HL-60/S4 treated with retinoic acid at 250 ng/mL for 4 days and 3 days (cell line): ENCODE measurements around the gene DEGS2.

Experiments
- in situ Hi-C: fragments of 300-500 bp; cut with MboI; formaldehyde crosslinking; loops from 2 replicates; pipeline ENCODE4 v1.7.0; 2022; ENCODE audit warnings: low sequenced_read_pairs

Gene DEGS2

GRCh38 chr14:100115726-100116125 is 43.7 kb downstream of the DEGS2 start:
- in situ Hi-C loops, result no loop called here

- in situ Hi-C loops, result no loop called here
These were observed 44.2 kb downstream of the DEGS2 start for GRCh38 chr14:100115236-100115635.

- in situ Hi-C loops, result no loop called here
These were observed 45.2 kb downstream of the DEGS2 start for GRCh38 chr14:100114109-100114765.

- in situ Hi-C loops, result no loop called here
These were observed 47.3 kb downstream of the DEGS2 start for GRCh38 chr14:100111931-100112704.

- in situ Hi-C loops, result no loop called here
These were observed 48.6 kb downstream of the DEGS2 start for GRCh38 chr14:100110816-100111215.

- in situ Hi-C loops, result no loop called here
These were observed 49.9 kb downstream of the DEGS2 start for GRCh38 chr14:100109594-100109955.

- in situ Hi-C loops, result no loop called here
These were observed 50.4 kb downstream of the DEGS2 start for GRCh38 chr14:100108840-100109593.

GRCh38 chr14:100108042-100108825 is 51.2 kb downstream of the DEGS2 start:
- in situ Hi-C loops, result no loop called here

GRCh38 chr14:100107236-100107635 is 52.2 kb downstream of the DEGS2 start:
- in situ Hi-C loops, result no loop called here

- in situ Hi-C loops, result no loop called here
These were observed 53.0 kb downstream of the DEGS2 start for GRCh38 chr14:100106250-100107112.

- in situ Hi-C loops, result no loop called here
These were observed 53.9 kb downstream of the DEGS2 start for GRCh38 chr14:100105357-100106169.

GRCh38 chr14:100104523-100105300 is 54.7 kb downstream of the DEGS2 start:
- in situ Hi-C loops, result no loop called here

GRCh38 chr14:100104006-100104352 is 55.5 kb downstream of the DEGS2 start:
- in situ Hi-C loops, result no loop called here

- in situ Hi-C loops, result no loop called here
These were observed 56.0 kb downstream of the DEGS2 start for GRCh38 chr14:100103250-100104005.

- in situ Hi-C loops, result no loop called here
These were observed 57.2 kb downstream of the DEGS2 start for GRCh38 chr14:100102156-100102785.

GRCh38 chr14:100100032-100100703 is 59.3 kb downstream of the DEGS2 start:
- in situ Hi-C loops, result no loop called here

- in situ Hi-C loops, result no loop called here
These were observed 61.3 kb downstream of the DEGS2 start for GRCh38 chr14:100098171-100098570.
